NCI-H524 (cell line): ENCODE results near the gene EGFL7.

Source experiments
- DNase-seq, 2 experiments: peaks; one replicate each; lab custom pipeline; 2025; lab: John Stamatoyannopoulos, UW

The EGFL7 gene

GRCh38 chr9:136673088-136673974 lies 10.6 kb downstream of the EGFL7 start:
- DNase-seq, result no peak

- DNase-seq, result no peak
These were observed 11.5 kb downstream of the EGFL7 start for GRCh38 chr9:136673975-136674785.

GRCh38 chr9:136674786-136675349 lies 12.2 kb downstream of the EGFL7 start:
- DNase-seq, result no peak

DNA sequence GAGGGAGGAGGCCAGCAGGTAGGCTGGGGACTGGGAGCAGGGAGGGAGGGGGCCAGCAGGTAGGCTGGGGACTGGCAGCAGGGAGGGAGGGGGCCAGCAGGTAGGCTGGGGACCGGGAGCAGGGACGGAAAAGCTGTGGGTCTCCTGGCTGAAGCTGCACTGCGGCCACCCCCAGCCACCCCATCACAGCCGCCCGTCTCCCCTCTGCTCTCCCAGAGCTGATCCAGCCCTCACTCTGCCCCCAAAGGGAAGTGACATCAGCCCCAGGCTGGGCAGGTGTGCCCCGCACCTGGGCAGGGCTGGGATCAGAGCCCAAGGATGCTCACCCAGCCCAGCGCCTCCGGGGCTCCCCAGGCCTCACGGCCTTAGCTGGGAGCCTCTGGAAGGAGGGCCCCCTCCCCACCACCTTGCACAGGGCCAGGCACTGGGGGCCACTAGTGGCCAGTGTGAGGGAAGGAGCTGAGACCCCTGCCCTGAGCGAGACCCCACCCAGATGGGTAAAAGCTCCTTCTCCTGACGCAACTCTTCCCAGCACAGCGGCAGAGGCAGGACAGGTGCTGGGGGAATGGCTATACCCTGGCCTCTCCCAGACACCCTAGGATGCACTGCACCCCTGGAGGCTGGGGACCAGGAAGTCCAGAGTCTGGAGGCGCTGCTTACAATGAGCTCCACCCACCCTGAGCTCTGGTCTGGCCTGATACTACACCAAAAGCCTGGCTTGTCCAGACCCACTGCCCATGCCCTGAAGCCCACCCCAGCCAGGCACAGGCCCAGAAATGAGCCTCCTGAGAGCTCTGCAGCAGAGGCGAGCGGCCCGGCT lies 13.0 kb downstream of the EGFL7 start:
- DNase-seq, result no peak

- no peak for DNase-seq
These were observed 13.6 kb downstream of the EGFL7 start for GRCh38 chr9:136676297-136676794.

DNA sequence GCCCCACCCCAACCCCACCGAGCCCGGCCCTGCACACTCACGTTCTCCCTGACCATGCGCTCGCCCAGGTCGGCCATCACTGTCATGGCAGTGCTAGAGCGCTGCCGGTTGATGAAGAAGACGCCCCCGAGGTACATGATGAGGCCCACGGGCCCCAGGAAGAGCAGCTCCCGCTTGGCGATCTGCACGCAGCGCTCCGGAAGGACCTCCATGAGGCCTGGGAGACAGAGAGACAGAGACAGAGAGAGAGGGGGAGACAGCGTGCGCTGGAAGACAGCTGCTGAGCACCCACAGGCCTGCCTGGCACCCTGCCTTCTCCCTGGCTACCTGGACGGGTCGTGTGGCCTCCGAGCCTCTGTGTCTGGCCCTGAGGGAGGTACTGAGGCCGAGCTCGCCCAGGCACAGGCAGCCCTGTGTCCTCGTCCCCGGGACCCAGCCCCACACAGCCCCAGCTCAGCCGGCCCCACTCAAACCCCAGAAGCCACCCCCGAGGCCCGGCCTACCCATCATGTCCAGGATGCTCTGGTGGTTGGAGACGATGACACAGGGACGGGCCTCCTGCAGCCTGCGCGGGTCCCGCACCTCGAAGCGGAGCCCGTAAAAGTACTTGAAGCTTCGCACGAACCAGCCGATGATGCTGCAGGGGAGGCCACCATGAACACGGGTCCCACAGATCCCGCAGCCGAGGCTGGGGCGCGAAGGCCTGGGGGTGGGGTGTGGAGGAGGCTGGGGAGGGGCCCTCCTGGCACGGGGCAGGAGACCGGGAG lies 14.4 kb downstream of the EGFL7 start:
- DNase-seq, result no peak

- DNase-seq, result no peak
These were observed 15.3 kb downstream of the EGFL7 start for GRCh38 chr9:136678034-136678433.

GRCh38 chr9:136678624-136679023 lies 15.9 kb downstream of the EGFL7 start:
- no peak for DNase-seq

DNA sequence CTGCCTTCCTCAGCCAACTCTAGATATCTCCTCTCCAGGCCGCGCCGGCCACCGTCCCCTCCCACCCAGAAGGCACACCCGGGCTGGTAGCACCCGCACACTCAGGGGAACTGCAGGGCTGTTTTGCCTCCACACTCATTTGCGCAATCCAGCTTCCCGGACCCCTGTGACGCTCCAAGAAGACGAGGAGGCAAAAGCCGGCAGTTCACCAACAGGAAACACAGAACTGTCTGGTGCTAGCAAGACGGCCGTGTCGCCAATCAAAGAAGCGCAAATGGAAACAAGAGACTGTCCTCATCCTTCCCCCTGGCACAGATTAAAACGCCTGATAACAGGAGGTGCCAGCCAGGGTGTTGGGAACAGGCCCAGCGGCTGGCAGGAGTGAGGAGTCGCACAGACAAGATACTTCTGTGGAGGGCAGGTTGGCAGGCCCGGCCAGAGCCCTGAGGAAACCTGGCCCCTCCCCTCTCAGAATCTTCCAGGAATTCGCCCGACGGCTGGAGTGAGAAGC lies 16.8 kb downstream of the EGFL7 start:
- no peak for DNase-seq

DNA sequence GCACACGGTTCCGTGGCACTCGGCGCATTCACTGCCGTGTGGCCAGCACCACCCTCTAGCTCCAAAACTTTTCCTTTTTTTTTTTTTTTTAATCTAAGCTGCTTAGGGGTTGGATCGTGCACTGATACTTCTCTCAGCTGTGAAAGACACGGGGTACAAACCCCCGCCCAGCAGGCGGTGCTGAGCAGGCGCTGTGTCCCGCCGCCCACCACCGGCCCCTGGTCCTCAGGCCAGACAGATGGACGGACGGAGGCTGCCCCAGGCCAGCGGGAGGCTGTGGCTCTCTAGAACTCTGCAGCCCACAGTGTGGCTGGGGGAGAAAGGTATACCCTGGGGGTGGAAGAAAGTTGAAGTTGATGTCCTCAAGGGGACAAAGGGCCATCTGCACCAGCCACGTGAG lies 18.3 kb downstream of the EGFL7 start:
- no peak for DNase-seq

DNA sequence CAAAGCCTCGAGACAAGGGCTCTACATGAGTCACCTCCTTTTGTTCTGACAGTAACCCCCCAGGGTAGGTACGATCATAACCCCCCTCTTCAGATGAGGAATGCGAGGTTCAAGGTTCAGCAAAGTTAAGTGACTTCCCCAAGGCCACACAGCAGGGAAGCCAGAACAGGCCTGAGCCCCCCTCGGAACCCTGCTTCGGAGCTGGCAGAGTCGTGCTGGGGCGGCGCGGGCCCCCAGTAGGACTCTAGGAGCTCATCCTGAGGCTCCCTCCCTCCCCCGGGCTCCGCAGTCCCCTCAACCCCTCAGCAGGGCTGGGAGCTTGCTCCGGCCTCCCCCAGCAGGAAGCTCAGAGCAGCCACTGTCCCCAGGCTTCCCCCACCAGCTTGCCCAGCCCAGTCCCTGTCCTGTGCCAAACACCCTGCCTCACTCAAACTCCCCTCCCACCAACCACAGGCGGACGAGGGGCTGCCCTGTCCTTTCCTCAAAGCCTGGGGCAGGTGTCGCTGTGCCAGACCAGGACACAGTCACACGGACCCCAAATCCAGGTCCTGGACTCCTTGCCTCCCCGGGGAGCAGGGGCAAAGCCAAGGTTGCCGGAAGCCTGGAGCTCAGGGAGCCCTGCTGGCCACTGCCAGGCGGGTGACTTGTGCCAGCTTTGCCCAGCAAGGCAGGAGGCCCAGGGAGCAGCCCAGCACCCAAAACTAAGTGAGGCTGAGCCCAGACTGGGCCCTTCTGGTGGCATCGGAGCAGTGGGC lies 19.4 kb downstream of the EGFL7 start:
- no peak for DNase-seq

- no peak for DNase-seq
These were observed 20.0 kb downstream of the EGFL7 start for GRCh38 chr9:136682710-136683109.

GRCh38 chr9:136683173-136683745 lies 20.5 kb downstream of the EGFL7 start:
- no peak for DNase-seq

DNA sequence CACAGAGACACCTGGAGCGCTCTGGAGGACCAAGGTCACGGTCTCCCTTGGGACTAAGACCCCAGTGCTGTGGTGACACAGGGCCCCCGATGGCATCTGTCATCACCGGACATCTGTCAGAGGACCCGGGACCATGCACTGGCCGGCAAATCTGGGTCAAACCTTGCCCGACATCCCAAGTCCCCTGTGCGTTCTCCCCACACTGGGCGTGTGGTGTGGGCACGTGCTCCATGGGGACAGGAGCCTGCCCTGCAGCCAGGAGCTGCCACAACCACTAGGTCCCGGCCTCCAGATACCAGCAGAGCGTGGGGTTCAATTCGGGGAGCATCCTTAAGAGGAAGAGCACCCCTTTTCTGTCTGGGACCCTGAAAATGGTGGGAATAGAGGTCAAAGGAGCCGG lies 21.0 kb downstream of the EGFL7 start:
- DNase-seq, result no peak

GRCh38 chr9:136684339-136684738 lies 21.6 kb downstream of the EGFL7 start:
- DNase-seq, result no peak

- DNase-seq, result no peak
These were observed 22.1 kb downstream of the EGFL7 start for GRCh38 chr9:136684799-136685198.

- no peak for DNase-seq
These were observed 22.5 kb downstream of the EGFL7 start for GRCh38 chr9:136685216-136685615.

DNA sequence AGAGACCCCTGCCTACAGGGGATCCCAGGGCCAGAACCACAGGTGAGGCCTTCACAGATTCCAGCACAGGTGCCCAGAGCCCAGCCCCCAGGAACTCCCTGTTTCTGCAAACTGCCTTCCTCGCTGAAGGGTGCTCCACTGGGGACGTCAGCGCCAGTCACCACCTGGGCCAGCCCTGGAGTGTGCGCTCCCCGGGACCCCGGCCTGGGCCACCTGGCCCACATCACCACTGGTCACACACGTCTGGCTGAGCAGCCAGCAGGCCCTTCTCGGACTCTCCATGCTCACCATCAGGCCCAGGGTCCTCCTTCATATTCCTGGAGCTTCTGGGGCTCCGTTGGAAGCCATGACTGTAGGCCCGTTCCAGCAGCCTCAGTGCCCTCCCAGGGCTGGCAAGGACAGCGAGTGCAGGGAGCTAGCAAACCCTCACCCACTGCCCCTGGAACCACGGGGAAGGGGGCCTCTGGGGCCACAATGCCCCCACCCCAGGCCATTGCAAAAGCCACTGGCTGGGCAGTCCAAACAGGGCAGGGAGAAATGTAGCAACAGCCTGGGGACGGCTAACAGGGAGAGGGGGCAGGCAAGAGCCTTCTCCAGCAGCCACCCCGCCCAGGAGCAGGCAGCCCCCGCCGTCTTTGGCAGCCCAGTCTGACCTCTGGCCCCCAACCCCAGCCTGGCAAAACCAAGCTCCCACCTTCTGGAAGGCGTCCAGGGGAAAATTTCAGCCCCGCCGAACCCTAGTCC lies 23.2 kb downstream of the EGFL7 start:
- DNase-seq, result no peak

DNA sequence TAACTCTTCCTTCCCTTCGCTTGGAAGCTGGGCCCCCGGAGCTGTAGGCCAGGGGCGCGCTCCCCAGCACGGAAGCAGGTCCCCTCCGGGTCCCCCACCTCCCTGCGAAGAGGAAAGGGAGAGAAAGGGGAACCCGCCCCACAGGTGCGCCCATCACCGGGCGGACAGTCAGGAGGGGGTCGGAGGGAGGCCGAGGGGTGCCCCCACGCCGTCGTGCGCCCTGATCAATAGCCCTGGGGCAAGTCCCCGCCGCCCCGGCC lies 23.7 kb downstream of the EGFL7 start:
- DNase-seq, result no peak
